WTC11 (cell line): Measurements from ENCODE around the gene FRYL. TPM values are rescaled to one million over a fixed set of nuclear protein-coding genes. Genes with fewer than 3 reads are reported as not detected.

Experiments
- ATAC-seq: fragments of 200-7000 bp; cut with Tn5 transposase; 2 replicates; pipeline ENCODE4 v1.10.0; 2021; ENCODE audit warnings: mild to moderate bottlenecking, moderate library complexity
- CTCF ChIA-PET: fragments of 300-600 bp; sonication (Branson Sonifier 250); formaldehyde crosslinking; loops from one replicate; lab custom pipeline; 2021; ENCODE audit warnings: antibody characterized with exemption; lab: Charles Lee
- POLR2A ChIA-PET: fragments of 350-600 bp; sonication (Branson Sonifier 250); formaldehyde crosslinking; loops from one replicate; lab custom pipeline; 2021; ENCODE audit warnings: antibody characterized with exemption; lab: Charles Lee
- DNase-seq: peaks from one replicate; pipeline ENCODE4 v3.0.0; 2021; ENCODE audit warnings: low spot score
- H3K27ac Mint-ChIP-seq: 2 replicates; pipeline ENCODE4 v1.8.0; 2021; ENCODE audit warnings: mixed read lengths
- H3K27me3 Mint-ChIP-seq: 2 replicates; pipeline ENCODE4 v1.8.0; 2021; ENCODE audit warnings: low read depth, mild to moderate bottlenecking, moderate library complexity, mixed read lengths
- H3K36me3 Mint-ChIP-seq: 2 replicates; pipeline ENCODE4 v1.8.0; 2021; ENCODE audit warnings: mixed read lengths
- H3K4me1 Mint-ChIP-seq: 2 replicates; pipeline ENCODE4 v1.8.0; 2022; ENCODE audit warnings: mixed read lengths
- H3K4me3 Mint-ChIP-seq: 2 replicates; pipeline ENCODE4 v1.8.0; 2021; ENCODE audit warnings: mild to moderate bottlenecking, moderate library complexity, mixed read lengths
- H3K9me3 Mint-ChIP-seq: 2 replicates; pipeline ENCODE4 v1.8.0; 2021; ENCODE audit warnings: mixed read lengths
- AFF4 ChIP-seq: sonication (generic); formaldehyde crosslinking; IDR thresholded peaks from 2 replicates; pipeline ENCODE4 v1.8.1; 2023; ENCODE audit warnings: mild to moderate bottlenecking, missing genetic modification reagents, borderline replicate concordance
- AR ChIP-seq: fragments of 250-450 bp; sonication (Bioruptor Pico); IDR thresholded peaks from 2 replicates; pipeline ENCODE4 v1.9.0; 2021; ENCODE audit warnings: mild to moderate bottlenecking
- CBFB ChIP-seq: sonication (generic); formaldehyde crosslinking; IDR thresholded peaks from 2 replicates; pipeline ENCODE4 v1.8.1; 2022; ENCODE audit warnings: mild to moderate bottlenecking, low read depth, missing genetic modification reagents
- ERG ChIP-seq: fragments of 250-450 bp; sonication (Bioruptor Pico); IDR thresholded peaks from 2 replicates; pipeline ENCODE4 v1.8.0; 2021; ENCODE audit warnings: mild to moderate bottlenecking
- FOXP4 ChIP-seq: sonication (generic); formaldehyde crosslinking; IDR thresholded peaks from 2 replicates; pipeline ENCODE4 v1.8.0; 2022; ENCODE audit warnings: mild to moderate bottlenecking, missing genetic modification reagents
- GABPB1 ChIP-seq: sonication (generic); formaldehyde crosslinking; IDR thresholded peaks from 2 replicates; pipeline ENCODE4 v1.8.1; 2023; ENCODE audit warnings: mild to moderate bottlenecking, missing genetic modification reagents
- GTF2I ChIP-seq: fragments of 250-450 bp; sonication (Bioruptor Pico); conservative IDR thresholded peaks from 2 replicates; pipeline ENCODE4 v1.4.0; 2021; ENCODE audit warnings: mild to moderate bottlenecking
- HMGXB4 ChIP-seq: sonication (generic); formaldehyde crosslinking; IDR thresholded peaks from 2 replicates; pipeline ENCODE4 v1.8.1; 2023; ENCODE audit warnings: mild to moderate bottlenecking, moderate library complexity, missing genetic modification reagents
- JUN ChIP-seq: sonication (generic); formaldehyde crosslinking; IDR thresholded peaks from 2 replicates; pipeline ENCODE4 v1.8.0; 2023; ENCODE audit warnings: mild to moderate bottlenecking, missing genetic modification reagents
- KAT7 ChIP-seq: sonication (generic); formaldehyde crosslinking; IDR thresholded peaks from 2 replicates; pipeline ENCODE4 v1.8.1; 2023; ENCODE audit warnings: missing genetic modification reagents, mild to moderate bottlenecking, borderline replicate concordance
- NFE2L1 ChIP-seq: sonication (generic); formaldehyde crosslinking; IDR thresholded peaks from 2 replicates; pipeline ENCODE4 v1.8.1; 2023; ENCODE audit warnings: missing genetic modification reagents
- NR1H2 ChIP-seq: sonication (generic); formaldehyde crosslinking; IDR thresholded peaks from 2 replicates; pipeline ENCODE4 v1.9.0; 2021; ENCODE audit warnings: mild to moderate bottlenecking, moderate library complexity, missing genetic modification reagents
- NR3C1 ChIP-seq: sonication (generic); formaldehyde crosslinking; conservative IDR thresholded peaks from 2 replicates; pipeline ENCODE4 v1.8.1; 2023; ENCODE audit warnings: low read depth, mild to moderate bottlenecking, missing genetic modification reagents
- RELA ChIP-seq: sonication (generic); formaldehyde crosslinking; IDR thresholded peaks from 2 replicates; pipeline ENCODE4 v1.8.1; 2022; ENCODE audit warnings: missing genetic modification reagents, mild to moderate bottlenecking, borderline replicate concordance
- SMAD4 ChIP-seq: sonication (generic); formaldehyde crosslinking; IDR thresholded peaks from 2 replicates; pipeline ENCODE4 v1.8.0; 2022; ENCODE audit warnings: mild to moderate bottlenecking, missing genetic modification reagents
- SOX15 ChIP-seq: fragments of 250-450 bp; sonication (Bioruptor Pico); IDR thresholded peaks from 2 replicates; pipeline ENCODE4 v1.9.0; 2021; ENCODE audit warnings: mild to moderate bottlenecking
- SP1 ChIP-seq: sonication (generic); formaldehyde crosslinking; conservative IDR thresholded peaks from 2 replicates; pipeline ENCODE4 v1.8.1; 2022; ENCODE audit warnings: missing genetic modification reagents
- STAT6 ChIP-seq: sonication (generic); formaldehyde crosslinking; conservative IDR thresholded peaks from 2 replicates; pipeline ENCODE4 v1.8.1; 2023; ENCODE audit warnings: mild to moderate bottlenecking, low read depth, missing genetic modification reagents, moderate library complexity
- TEAD4 ChIP-seq: sonication (generic); formaldehyde crosslinking; IDR thresholded peaks from 2 replicates; pipeline ENCODE4 v1.8.0; 2022; ENCODE audit warnings: mild to moderate bottlenecking, missing genetic modification reagents
- ZBTB21 ChIP-seq: sonication (generic); formaldehyde crosslinking; IDR thresholded peaks from 2 replicates; pipeline ENCODE4 v1.8.1; 2023; ENCODE audit warnings: mild to moderate bottlenecking, missing genetic modification reagents, borderline replicate concordance
- ZNF219 ChIP-seq: sonication (generic); formaldehyde crosslinking; IDR thresholded peaks from 2 replicates; pipeline ENCODE4 v1.8.0; 2023; ENCODE audit warnings: missing genetic modification reagents, mild to moderate bottlenecking, borderline replicate concordance
- ZNF416 ChIP-seq: fragments of 250-450 bp; sonication (Bioruptor Pico); IDR thresholded peaks from 2 replicates; pipeline ENCODE4 v1.9.0; 2021; ENCODE audit warnings: mild to moderate bottlenecking, inconsistent platforms
- total RNA-seq: library from RNA; stranded (reverse); gene quantifications from 3 replicates; pipeline ENCODE4 v1.2.3, GENCODE V29; 2021

FRYL gene
- total RNA-seq, 1 experiment from 2014 or later = 38.7 TPM

- DNase-seq = peak; percentile 46
- Mint-ChIP-seq H3K36me3 (no peaks in the 10 kb centered on the region), H3K27ac (no peak within 1 kb of the TSS), H3K4me1 (peaks cover 13% of the 10 kb centered on the region), H3K9me3 (no peaks in the 10 kb centered on the region), H3K27me3 (peaks cover 48% of the 10 kb centered on the region), H3K4me3 (peak within 1 kb of the TSS; percentile 72)
- peak; percentile 43 for ATAC-seq
- ChIA-PET POLR2A (interaction anchor here (1.2 kb wide), 1 partner anchor 148 kb away, joined by 4 read pairs; the partner anchor contains the start of gene SLAIN2), CTCF (interaction anchor here (0.7 to 2.2 kb wide), 3 partner anchors 89 to 455 kb away, joined by 3 to 10 read pairs (median 3); no protein-coding TSS in a partner anchor)
- TF ChIP-seq ZNF219 (no peak; the same call in 1 of the 2 replicates), NR1H2 (CRISPR knock-in tag) (no peak), TEAD4 (CRISPR knock-in tag) (peak; percentile 55; the same call in 1 of the 2 replicates), HMGXB4 (CRISPR knock-in tag) (0 out of 2 replicates have a peak, but pooled peaks have one; percentile 9), ZNF416 (CRISPR knock-in tag) (no peak), JUN (CRISPR knock-in tag) (peak; percentile 71; the same call in 1 of the 2 replicates), ZBTB21 (CRISPR knock-in tag) (no peak), FOXP4 (CRISPR knock-in tag) (0 out of 2 replicates have a peak, but pooled peaks have one; percentile 20), STAT6 (no peak), KAT7 (CRISPR knock-in tag) (0 out of 2 replicates have a peak, but pooled peaks have one; percentile 38), NFE2L1 (CRISPR knock-in tag) (no peak), NR3C1 (CRISPR knock-in tag) (no peak), SP1 (CRISPR knock-in tag) (0 out of 2 replicates have a peak, but pooled peaks have one; percentile 3), GABPB1 (no peak), RELA (0 out of 2 replicates have a peak, but pooled peaks have one; percentile 60), SOX15 (CRISPR knock-in tag) (no peak), ERG (no peak), GTF2I (CRISPR knock-in tag) (no peak), SMAD4 (no peak), AR (CRISPR knock-in tag) (no peak), CBFB (CRISPR knock-in tag) (no peak), AFF4 (CRISPR knock-in tag) (no peak)
Observed at GRCh38 chr4:48490012-48490679, 289.9 kb downstream of the FRYL start, which contains the start of gene ZAR1. Gene ZAR1, plus strand, starts transcription at chr4:48490252. Its CDS starts 40 bp downstream, at chr4:48490292.
